D341Med (cell line): ENCODE data around the gene RGS12.

Experiments
- DNase-seq: peaks from one replicate; pipeline ENCODE4 v3.0.0; 2012; ENCODE audit warnings: low spot score

RGS12 gene

GRCh38 chr4:3253808-3254207 lies 39.0 kb upstream of the RGS12 start:
- no peak for DNase-seq

- peak; percentile 30 for DNase-seq
These were observed 38.3 kb upstream of the RGS12 start for GRCh38 chr4:3254302-3255131.

DNA sequence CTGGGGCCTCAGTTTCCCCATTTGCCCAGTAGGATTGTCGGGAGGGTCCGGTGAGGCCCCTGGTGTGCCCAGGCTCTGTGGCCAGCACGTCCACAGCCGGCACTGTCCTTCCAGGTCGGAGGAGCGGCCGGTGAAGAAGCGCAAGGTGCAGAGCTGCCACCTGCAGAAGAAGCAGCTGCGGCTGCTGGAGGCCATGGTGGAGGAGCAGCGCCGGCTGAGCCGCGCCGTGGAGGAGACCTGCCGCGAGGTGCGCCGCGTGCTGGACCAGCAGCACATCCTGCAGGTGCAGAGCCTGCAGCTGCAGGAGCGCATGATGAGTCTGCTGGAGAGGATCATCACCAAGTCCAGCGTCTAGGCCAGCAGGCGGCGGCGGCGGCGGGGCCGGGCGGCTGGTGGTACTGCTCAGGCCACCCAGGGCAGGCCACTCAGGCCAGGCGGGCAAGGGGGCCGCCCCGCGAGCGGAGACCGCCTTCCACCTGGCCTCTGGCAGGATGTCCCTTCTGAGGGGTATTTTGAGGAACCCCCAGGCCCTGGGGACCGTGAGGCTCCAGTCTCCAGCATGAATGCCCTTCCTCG lies 37.1 kb upstream of the RGS12 start:
- DNase-seq = peak; percentile 21

- peak; percentile 23 for DNase-seq
These were observed 36.4 kb upstream of the RGS12 start for GRCh38 chr4:3256230-3257102.

DNA sequence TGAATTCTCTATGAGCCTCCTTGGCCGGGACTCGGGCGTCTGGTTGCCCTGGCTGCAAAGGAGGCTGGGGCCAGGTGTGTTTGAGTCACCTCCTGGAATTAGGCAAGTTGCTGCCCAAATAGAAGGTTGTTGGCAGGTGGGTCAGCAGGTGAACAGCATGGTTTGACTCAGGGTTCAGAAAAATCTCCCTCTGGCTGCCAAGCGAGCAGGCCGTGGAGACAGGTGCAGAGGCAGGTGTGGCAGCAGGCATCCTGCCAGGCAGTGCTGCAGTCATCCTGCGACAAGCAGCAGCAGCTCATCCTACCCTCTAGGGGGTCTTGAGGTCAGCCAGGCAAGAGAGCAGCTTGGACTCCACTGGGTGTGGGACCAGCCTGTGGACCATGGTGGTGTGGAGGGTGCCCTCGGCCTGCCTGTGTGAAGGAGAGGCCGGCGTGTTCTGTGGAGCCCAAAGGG lies 35.7 kb upstream of the RGS12 start:
- DNase-seq = peak; percentile 33

GRCh38 chr4:3257556-3258482 lies 35.0 kb upstream of the RGS12 start:
- peak; percentile 18 for DNase-seq

DNA sequence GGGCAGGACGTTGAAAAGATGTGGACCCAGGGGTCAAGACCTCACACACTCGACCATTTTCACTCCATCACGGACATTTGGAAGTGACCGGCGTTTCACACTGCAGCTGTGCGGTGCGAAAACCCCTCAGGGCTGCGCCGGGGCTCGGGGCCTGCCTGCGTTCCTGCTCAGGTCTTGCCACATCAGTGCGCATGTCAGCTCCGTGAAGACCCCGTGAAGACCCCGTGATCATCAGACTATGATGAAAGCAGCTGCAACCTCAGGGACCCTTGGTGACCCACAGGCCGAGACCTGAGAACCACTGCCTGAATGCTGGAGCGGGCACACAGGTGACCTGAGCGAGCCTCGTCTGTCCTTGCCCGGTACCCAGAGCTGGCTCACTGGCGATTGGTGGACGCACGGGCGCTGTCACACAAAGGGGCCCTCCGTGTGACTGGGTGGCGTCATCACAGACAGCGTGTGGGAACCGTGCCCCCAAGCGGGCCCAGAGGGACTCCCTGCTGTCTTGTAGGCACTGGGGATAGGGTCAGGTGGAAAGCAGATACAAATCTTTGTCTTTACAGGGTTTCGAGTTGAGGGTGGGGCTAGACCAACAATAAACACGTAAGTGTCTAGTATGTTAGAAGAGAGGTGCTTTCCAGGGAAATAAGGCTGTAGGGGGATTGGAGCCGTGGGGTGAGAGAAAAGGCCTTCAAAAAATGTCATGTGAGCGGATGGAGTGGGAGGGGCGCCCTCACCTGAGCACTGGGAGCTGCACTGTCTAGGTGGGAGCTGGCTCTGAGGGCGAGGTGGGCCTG lies 31.2 kb upstream of the RGS12 start:
- peak; percentile 21 for DNase-seq

DNA sequence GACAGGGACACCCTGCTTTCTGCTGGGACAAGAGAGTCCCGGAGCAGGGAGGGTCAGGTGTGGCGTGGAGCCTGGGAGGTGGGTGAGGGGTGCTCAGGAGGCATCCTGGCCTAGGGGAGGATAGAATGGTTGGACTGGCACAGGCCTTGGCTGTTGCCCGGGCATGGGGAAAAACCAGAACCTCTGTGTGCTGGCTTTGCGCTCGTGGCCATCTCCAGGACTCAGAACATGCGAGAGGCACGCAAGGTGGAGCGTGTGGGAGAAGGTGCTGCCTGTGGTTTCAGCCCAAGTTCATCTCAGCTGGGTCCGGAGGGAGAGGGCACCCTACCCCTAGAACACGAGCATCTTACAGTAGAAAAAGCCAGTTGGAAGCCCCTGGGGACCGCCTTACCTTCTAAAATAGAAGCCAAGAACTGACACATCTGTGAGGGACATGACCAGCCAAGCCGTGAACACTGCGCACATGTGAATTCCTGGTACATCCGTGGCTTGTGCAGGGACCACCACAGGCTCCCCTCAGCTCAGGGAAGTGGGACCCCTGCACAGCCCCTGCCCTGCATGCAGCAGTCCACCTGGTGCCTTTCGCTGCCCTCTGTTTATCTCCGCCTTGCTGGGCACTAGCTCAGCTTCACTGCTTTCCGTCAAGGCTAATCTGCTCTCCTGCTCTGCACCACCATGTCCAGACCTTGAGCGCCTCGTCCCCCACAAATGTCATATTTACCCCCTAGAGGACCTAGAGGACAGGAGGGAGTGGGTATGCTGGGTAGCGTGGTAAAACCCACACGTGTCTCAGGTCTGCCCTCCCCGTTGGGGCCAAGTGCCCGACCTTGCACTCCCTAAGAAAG lies 30.4 kb upstream of the RGS12 start:
- DNase-seq = peak; percentile 21

DNA sequence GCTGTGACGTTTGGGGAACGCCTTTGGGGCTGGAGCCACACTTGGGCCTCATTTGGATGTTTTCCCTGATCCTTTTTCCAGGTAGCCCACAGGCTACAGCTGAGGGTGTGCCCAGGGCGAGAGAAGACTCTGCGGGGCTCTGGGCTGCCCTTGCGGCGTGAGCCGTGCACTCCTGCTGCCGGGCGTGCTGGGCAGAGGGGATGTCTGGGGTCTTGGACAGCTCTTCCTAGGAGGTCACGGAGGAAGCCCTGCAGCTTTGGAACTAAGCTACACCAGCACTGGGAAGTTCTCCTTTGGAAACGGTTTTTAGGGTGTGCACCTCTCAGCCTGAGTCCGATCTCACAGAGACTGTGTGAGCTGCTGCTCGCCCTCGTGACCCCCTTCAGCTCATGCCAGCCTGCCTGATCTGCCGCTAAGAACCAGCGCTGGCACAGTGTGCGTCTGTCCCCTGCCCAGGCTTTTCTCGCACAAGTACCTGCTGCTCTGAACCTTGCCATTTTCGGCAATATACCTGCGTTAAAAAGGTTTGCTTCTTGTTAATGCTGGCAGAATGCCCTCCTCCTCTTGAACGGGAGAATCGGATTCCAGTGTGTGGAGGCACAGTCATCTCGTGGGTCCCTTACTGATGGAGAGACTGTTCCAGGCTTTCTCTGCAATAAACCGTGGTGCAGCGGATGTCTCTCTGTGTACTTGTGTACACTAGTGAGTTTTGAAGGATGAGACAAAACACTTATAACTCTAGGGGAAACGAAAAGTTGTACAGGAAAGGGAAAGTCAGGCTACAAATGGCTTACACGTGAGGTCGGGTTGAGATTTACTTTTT lies 29.6 kb upstream of the RGS12 start:
- DNase-seq = peak; percentile 32

DNA sequence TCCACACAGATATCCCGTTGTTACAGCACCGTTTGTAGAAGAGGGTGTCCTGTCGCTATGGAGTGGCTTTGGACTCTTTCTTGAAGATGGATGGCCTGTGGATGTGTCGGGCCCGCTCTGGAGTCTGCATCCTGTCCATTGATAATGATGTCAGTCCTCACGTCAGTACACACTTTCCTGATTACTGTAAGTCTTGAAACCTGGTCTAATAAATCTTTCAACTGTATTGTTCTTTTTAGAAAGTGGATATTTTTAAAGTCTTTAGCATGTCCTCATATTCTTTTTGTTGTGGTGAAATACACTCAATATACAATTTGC lies 29.0 kb upstream of the RGS12 start:
- DNase-seq = no peak

- no peak for DNase-seq
These were observed 26.7 kb upstream of the RGS12 start for GRCh38 chr4:3266076-3266475.

- DNase-seq = peak; percentile 18
These were observed 25.0 kb upstream of the RGS12 start for GRCh38 chr4:3267576-3268394.

DNA sequence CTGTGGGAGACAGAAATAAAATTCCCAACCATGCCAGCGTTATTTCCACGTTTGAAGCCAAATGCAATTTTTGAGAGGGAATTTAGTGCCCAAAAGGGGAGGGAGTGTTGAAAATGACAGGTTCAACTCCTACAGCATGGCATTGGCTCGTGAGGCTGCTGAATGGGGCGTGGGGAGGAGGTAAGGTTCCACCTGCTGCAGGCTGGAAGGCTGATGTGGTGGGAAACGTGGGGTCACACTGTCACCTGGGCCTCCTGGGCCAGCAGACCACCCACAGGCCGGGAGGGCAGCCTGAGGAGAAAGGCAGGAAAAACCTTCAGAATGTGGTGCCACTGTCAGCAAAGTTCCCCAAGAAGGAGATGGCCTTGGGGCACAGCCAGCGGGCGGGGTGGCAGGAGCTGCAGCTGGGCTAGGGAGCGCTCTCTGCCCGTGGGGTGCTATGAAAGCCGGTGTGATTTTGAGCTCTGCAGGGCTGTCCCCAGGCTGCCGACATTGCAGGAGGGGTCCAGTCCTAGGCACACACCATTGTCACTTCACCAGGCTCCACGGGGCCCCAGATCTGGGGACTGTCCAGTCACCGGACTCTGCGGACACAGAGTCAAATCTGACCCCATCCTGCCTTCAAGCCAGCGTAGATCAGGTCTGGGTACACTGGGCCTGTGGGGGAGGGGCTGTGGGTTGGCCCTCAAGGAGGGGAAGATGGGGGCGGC lies 24.3 kb upstream of the RGS12 start:
- DNase-seq = peak; percentile 27

- peak; percentile 33 for DNase-seq
These were observed 23.5 kb upstream of the RGS12 start for GRCh38 chr4:3269105-3269927.

DNA sequence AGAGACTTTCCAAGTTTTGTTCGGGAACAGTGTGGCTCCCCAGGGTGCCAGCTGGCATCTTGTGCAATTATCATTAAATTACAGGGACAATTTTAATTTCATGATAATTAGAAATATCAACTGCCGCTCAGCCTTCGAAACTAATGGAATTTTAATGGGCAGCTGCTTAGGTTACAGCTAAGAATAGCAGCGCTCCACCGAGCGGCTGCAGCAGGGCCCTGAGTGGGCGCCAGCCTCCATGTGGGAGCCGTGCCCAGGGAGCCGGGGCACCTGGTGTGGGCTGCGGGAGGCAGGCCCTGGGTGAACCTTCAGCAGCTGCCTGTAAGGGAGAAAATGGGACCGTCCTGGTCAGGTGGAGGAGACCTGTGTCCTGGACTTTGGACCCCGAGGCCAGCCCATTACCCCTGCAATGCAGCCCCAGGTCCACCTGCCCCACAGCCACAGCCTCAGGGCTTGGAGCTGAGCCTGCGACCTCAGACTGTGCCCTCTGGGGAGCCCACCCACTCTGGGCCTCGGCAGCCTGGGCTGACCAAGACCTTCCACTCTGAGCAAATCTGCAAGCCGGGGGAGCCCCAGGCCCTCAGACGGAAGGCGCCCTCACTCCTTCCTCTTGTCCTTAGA lies 22.7 kb upstream of the RGS12 start:
- peak; percentile 35 for DNase-seq

GRCh38 chr4:3271131-3271530 lies 21.7 kb upstream of the RGS12 start:
- no peak for DNase-seq
